Hepatocyte (in vitro differentiated cells): ENCODE data around the gene UBE3C.

Experiments used
- CTCF ChIP-seq: fragments of 200-600 bp; sonication (generic); IDR thresholded peaks from 2 replicates; pipeline ENCODE4 v1.5.1; 2016; ENCODE audit warnings: antibody characterized with exemption, mild to moderate bottlenecking; ENCODE audit not compliant: poor library complexity
- EZH2 ChIP-seq: fragments of 200-600 bp; sonication (generic); IDR thresholded peaks from 2 replicates; pipeline ENCODE4 v1.6.1; 2016; ENCODE audit warnings: antibody characterized with exemption, mild to moderate bottlenecking, borderline replicate concordance

DNA sequence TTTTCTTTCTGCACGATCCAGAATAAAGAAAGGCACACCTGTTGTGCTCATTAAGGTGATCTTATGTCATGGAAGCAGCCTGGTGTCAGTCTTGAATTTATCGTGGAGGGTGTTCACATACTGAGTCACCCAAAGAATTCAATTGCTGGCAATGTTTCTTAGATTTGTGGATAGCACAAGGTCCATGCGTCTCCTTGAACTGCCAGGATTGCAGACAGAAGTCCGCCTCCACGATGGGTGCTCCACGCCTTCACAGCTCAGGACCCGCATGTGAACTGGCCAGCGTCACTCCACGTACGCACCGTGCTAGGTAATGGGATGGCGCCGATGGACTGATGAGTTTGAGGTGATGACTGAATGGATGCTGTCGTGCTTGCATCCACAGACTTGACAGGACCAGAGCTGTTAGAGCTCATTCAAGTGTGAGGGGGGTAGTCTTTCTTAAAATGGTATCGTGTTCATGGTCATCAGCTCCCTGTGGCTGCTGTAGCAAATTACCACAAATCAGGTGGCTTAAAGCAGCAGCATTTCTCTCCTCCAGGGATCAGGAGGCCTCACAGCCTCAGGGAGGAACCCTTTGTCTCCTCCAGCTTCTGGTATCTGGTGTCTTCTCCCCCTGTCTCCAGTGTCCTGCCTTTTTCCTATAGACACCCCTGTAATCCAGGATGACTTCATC lies 132.7 kb downstream of the UBE3C start:
- TF ChIP-seq EZH2 (no peak), CTCF (no peak)
